Fibroblast of the aortic adventitia (primary cell): ENCODE measurements around the gene MBD5. TPM values are rescaled to one million over a fixed set of nuclear protein-coding genes. Genes with fewer than 3 reads are reported as not detected.
"Not testable (repeated sequence)": the region's sequence is repeated elsewhere in the genome, so short reads cannot be mapped to it uniquely, and the experiment has no call there.

Experiments used
- DNase-seq: peaks from one replicate; pipeline ENCODE4 v3.0.0-alpha.2; 2010; ENCODE audit warnings: low read depth
- H3K4me3 ChIP-seq: 2 replicates; pipeline ENCODE4 v1.5.1; 2011; ENCODE audit warnings: low read depth, mild to moderate bottlenecking, control low read depth, low read length, moderate library complexity
- total RNA-seq: library from RNA; depleted of rRNA; stranded (reverse); fragments of >200 nt; gene quantifications from 2 replicates; pipeline ENCODE4 v1.2.3, GENCODE V29; 2012; ENCODE audit warnings: low replicate concordance
- TF ChIP-seq, protein P1 (sequence below): IDR thresholded peaks from 2 replicates; pipeline ENCODE4 v1.5.1; 2011; ENCODE audit warnings: mild to moderate bottlenecking, low read length, control low read depth, inconsistent platforms; ENCODE audit not compliant: insufficient read depth

MBD5 gene
- total RNA-seq, 1 donor = 41.4 TPM

DNA sequence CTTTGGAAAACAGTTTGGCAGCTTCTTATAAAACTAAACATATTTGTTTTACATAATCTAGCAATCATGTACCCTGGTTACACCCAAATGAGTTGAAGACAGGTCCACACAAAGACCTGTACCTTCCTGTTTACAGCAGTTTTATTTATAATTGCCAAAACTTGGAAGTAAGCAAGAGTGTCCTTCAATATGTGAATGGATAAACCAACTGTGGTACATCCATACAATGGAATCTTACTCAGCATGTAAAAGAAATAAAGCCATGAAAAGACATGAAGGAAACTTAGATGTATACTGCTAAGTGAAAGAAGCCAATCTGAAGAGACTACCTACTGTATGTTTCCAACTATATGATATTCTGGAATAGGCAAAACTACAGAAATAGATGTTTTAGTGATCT lies 24.1 kb upstream of the MBD5 start:
- TF ChIP-seq, protein P1, sequence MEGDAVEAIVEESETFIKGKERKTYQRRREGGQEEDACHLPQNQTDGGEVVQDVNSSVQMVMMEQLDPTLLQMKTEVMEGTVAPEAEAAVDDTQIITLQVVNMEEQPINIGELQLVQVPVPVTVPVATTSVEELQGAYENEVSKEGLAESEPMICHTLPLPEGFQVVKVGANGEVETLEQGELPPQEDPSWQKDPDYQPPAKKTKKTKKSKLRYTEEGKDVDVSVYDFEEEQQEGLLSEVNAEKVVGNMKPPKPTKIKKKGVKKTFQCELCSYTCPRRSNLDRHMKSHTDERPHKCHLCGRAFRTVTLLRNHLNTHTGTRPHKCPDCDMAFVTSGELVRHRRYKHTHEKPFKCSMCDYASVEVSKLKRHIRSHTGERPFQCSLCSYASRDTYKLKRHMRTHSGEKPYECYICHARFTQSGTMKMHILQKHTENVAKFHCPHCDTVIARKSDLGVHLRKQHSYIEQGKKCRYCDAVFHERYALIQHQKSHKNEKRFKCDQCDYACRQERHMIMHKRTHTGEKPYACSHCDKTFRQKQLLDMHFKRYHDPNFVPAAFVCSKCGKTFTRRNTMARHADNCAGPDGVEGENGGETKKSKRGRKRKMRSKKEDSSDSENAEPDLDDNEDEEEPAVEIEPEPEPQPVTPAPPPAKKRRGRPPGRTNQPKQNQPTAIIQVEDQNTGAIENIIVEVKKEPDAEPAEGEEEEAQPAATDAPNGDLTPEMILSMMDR = no peak
- DNase-seq = no peak
- no peak overlapping the region for H3K4me3 ChIP-seq

DNA sequence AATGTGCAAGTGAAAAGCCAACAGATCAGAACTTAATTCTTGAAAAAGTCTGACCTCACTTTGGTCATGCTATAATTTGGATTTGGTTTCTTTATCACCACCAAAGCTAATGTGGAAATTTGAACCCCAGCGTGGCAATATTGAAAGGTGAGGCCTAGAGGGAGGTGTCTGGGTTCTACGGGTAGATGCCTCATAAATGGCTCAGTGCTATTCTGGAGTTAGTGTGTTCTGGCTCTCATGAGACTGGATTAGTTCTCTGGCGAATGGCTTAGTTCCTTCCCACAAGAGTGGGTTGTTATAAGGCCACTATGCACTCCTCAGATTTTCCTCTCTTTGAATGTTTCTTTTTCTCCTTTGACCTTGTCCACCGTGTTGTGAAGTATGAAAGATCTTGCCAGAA lies 22.7 kb upstream of the MBD5 start:
- TF ChIP-seq, protein P1 = no peak
- DNase-seq = no peak
- no peak overlapping the region for H3K4me3 ChIP-seq

DNA sequence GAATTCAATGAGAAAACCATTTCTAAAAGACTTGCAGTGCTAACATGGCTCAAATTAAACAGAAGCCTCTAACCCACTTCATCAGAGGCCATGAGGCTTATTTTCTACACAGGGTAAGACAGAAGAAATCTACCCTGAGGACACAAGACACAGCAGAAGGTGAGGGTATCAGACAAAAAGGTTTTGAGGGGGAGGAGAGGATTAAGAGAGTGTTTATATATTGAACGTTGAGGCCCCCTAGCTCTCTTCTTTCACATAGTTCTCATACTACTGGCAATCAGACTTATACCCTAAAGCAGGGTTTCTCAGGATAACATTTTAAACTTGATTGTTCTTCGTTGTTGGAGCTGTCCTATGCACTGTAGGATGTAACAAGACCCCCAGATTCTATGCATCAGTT lies 21.8 kb upstream of the MBD5 start:
- DNase-seq = no peak

DNA sequence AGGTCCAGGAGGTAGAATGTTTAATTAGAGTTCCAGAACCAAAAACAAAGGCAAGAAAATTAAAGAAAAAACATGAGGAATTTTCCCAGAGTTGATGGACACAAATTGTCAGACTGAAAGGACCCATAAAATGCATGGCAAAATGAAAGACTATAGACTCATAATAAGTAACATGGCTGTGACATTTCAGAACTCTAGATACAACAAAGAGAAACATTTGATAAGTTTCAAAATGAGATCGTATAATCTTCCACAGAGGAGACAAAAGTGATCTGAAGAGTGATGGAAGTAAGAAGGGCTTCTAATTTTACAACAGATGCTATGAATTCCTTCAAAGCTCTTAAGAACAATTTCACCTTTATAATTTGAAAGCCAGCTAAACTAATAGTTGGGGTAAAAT lies 20.8 kb upstream of the MBD5 start:
- H3K4me3 ChIP-seq = no peak overlapping the region
- no peak for DNase-seq
- TF ChIP-seq, protein P1 = no peak

More for the DNA sequence above, 21.8 kb upstream of the MBD5 start:
- TF ChIP-seq, protein P1 = no peak
- H3K4me3 ChIP-seq = no peak overlapping the region

DNA sequence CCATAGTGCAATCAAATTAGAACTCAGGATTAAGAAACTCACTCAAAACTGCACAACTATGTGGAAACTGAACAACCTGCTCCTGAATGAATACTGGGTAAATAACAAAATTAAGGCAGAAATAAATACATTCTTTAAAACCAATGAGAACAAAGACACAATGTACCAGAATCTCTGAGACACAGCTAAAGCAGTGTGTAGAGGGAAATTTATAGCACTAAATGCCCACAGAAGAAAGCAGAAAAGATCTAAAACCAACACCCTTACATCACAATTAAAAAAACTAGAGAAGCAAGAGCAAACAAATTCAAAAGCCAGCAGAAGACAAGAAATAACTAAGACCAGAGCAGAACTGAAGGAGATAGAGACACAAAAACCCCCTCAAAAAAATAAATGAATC lies 18.5 kb upstream of the MBD5 start:
- DNase-seq, H3K4me3 ChIP-seq: not testable (repeated sequence)

DNA sequence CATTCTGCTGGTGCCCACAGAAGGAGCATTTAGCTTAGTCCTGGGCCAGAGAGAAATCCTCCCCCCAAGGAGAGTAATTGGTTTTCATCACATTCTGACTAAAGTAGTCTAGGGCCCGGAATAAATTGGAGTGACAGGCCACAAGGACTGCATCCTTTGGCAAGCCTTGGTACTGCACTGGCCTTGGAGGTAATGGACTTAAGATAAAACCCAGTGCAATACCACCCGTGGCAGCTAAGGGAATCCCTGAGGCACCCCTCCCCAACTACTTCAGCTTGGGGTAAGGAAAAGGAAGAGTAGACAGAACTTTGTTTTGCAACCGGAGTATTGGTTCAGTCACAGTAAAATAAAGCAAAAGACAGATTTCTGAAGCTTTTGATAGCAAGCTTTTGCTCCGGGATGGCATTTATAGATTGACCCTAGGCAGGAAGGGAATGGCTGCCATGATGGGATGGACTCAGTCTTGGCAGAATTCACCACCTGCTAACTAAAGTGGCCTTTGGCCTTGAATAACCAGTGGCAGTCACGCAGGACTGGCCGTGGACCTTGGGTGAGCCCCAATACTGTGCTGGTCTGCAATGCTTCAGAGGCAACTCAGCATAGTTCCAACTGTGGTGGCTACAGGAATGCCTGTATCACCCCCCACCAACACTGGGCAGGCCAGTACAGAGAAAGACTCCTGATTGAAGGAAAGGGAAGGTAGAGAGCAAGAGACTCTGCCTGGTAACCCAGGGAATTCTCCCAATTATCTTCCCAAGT lies 14.5 kb upstream of the MBD5 start:
- no peak for DNase-seq
- H3K4me3 ChIP-seq = no peak overlapping the region
- TF ChIP-seq, protein P1 = no peak

DNA sequence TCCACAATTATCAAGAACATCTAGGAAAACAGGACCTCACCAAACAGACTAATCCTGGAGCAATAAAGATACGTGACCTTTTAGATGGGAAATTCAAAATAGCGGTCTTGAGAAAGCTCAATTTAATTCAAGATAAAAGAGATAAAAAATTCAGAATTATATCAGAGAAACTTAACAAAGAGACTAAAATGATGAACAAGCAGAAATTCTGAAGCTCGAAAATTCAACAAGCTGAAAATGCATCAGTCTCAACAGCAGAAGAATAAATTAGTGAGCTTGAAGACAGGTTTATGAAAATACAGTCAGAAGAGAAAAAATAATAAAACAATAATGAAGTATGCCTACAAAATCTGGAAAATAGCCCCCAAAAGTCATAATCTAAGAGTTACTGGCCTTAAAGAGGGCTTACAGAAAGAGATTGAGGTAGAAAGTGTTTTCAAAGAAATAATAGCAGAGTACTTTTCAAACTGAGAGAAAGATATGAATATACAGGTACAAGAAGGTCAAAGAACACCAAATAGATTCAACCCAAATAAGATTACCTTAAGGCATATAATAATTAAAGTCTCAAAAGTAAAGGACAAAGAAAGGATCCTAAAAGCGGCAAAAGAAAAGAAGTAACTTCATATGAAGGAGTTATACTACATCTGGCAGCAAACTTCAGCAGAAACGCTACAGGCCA lies 13.5 kb upstream of the MBD5 start:
- no peak overlapping the region for H3K4me3 ChIP-seq
- no peak for DNase-seq
- TF ChIP-seq, protein P1 = no peak

DNA sequence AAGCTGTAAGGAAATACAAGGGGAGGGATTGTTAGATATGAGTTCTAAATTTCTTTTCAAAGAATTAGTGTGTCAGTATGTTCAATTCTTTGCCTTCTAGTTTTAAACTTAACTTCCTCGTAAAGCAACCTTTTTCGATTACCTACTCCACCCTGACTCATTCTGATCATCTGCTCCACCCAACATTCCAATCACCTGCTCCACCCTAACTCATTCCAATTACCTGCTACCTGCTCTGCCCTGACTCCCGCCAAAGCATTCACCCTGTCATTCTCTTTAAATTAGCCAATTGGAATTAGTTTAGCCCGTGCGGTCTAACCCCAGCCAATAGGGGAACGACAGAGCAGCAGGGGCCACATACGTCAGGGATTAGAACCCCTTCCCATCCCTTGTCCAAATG lies 12.5 kb upstream of the MBD5 start:
- not testable (repeated sequence) for H3K4me3 ChIP-seq, DNase-seq
